ENCODE measurements around the gene SIRPD.

DNA sequence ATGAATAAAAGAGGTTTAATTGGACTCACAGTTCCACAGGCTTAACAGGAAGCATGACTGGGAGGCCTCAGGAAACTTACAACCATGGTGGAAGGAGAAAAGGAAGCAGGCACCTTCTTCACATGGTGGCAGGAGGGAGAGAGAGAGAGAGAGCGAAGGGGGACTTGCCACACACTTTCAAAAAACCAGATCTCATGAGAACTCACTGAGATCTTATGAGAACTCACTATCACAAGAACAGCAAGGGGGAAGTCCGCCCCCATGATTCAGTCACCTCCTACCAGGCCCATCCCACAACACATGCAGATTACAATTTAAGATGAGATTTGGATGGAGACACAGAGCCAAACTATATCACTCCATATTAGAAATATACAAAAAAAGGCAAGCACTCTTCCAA is 6.1 kb upstream of the SIRPD start:
- no peak for TF ChIP-seq EZH2 (IDR thresholded peaks at IDR 0.05)
- no peak for TF ChIP-seq POLR2AphosphoS5 (IDR thresholded peaks at IDR 0.05; ENCODE audit: borderline replicate concordance, low read depth, low read length)
- no peak for TF ChIP-seq FOXP2 (optimal IDR thresholded peaks at IDR 0.05; ENCODE audit: control extremely low read depth, extremely low read length, insufficient read depth)
